ENCODE results near the gene CELF1. TPM values are rescaled to one million over a fixed set of nuclear protein-coding genes. Genes with fewer than 3 reads are reported as not detected.

The CELF1 gene
- total RNA-seq = 28.8 and 29.1 TPM in 2 replicates

DNA sequence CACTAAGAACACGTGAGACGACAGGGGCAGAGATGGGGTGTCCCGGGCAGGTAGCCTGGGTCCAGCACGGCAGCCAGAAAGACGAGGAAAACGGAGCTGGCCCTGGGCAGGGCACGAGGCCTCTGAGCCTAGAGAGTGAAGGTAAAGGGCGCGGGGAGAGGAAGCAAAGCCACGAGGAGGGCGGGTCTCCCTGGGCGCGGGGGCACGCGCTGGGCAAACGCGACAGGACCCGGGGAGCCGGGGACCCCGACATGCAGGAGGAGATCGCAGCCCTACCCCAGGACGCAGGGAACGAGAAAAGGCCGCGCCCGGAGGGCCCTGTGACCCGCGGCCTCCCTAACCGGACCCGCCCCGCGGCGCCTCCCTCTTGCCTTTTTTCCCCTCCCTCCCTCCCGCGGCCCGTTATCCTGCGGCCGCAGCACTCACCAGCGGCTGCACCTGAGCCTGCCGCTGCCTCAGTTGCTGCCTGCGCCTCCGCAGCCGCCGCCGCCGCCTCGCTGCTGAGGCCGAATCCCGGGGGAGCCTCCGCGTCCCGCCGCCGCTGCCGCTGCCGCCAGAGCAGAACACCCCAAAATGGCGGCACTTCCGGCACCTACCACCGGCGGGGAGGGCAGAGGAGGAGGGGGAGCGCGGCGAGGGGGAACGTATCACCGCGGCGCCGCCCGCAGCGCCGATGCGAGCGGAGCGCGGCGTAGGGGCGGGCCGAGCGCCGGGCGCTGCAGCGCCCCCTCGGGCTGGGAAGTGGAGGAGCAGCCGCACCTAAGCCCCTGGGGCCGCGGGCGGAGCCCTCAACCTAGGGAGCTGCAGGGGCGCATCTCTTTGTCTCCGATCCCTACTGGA lies at the start of gene CELF1:
TSS of gene CELF1 (minus strand) at position 567 of the 840 bp plus-strand sequence. CDS start 53,609 bp downstream, outside the sequence.

DNA sequence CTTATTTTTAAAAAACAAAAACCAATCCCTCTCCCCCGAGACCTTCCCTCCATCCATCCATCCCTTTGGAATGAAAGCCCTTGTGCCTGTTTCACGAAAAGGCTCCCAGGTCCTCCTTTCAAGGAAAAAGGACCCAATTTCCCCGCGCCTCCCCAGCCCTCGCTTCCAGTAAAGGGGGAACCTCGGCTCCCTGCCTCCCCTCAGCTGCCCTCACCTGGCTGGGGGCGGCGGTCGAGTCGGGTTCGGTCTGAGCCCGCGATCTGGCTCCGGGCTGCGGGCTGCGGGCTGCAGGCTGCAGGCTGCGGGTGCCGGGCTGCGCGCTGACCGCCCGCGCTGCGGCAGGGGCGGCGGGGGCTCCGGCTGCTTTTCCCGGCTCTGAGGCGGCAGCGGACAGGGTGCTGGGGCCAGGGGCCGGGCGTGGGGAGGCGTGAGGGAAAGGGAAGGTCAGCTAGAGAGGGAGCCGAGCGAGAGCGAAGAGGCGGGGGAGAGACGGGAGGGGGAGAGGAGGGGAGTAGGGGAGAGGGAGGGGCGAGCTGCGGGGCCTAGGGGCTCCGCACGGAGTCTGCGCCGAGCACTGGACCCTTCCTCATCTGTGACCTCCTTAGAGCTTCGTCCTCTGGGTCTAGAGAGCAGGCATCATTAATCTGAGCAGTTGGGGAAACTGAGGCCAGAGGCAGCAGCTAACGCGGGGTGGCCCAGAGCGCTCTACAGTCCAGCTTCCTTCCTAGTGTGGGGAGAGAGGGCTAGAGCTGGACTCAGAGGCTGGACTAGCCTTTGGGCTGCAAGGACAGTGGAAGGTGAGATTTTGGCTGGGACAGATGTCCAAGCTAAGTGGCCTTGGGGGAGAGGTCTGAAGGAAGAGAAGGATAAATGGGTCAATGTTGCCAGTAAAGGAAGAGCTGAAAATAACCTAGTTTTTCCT lies 41.3 kb upstream of the CELF1 start, which contains the start of gene C1QTNF4:
TSS of gene C1QTNF4 (minus strand) at position 478 of the 922 bp plus-strand sequence. CDS start 3,601 bp downstream, outside the sequence.

DNA sequence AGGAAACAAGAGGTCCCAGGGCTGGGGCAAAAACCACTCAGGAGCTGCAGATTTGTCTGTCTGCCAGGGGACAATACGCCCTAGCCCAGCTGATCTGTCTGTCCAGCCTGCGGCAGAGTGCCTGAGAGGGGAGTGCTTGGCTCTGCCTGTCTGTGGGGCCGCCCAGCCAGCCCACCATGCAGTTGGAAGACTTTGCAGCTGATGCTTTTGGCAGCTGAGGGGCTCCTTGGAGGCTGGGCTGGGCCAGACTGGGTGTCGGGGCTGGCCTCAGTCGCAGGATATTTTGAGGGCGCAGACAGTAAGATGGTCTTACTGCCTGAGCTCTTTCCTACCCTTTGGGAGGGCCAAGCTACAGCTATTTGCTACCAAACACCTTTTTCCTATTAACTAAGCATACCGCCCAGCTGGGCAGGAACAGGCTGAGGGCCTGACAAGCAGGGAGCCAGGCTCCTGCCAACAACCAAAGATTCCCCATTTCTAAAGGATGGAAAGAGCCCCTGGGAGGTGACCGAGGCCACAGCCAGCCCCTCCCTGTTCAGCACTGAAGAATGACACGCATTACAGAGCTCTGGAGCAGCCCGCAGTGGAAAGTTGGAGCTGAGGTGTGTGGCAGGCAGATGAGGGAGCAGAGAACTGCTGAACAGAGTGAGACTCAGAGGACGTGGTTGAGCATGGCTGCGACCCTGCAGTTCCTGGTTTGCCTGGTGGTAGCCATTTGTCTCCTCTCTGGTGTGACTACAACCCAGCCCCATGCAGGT lies 33.3 kb upstream of the CELF1 start, which contains the start of gene FAM180B:
TSS of gene FAM180B (plus strand) at position 581 of the 758 bp plus-strand sequence. CDS start at position 672, 91 bp downstream.

DNA sequence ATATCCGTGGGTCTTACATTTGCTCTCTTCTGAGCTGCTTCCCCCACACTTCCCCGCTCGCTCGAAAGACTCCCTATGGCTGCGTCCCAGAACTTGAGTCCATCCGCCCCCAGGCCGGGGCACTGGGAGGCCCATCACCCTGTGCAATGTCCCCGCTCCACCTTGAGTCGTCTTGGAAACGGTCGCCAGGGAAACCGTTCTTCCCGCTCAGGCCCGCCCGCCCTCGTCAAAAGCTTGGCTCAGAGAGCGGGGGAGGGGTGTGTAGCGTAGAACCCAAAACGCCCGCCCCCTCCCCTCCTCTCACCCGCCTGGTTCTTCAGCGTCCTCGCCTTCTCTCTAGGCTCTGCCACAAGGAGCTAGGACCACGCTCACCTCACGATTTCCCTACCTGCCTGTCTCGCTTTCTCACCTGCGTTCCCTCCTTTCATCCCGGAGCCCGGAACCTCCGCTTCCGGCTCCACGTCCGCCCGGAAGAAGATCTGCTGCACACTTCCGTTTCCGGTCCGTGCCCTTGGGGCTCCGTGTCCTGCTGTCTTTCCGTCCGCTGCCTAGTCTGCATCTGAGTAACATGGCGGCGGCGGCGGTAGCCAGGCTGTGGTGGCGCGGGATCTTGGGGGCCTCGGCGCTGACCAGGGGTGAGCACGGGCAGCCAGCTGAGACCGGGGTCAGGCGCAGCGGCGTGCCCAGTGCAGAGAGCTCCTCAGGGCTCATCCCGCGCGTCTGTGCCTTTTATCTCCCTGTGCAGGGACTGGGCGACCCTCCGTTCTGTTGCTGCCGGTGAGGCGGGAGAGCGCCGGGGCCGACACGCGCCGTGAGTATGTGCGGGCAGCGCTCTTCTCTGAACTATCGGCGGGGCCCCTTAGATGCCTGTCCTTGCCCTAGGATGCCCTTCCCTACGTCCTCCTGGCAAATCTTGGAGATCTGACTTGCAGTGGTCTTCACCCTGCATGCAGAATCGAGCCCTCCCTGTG lies 25.9 kb upstream of the CELF1 start, which contains the start of the genes KBTBD4 and NDUFS3:
TSS of gene KBTBD4 (minus strand) at position 447 of the 971 bp plus-strand sequence. CDS start at position 428, 19 bp downstream.
TSS of gene NDUFS3 (plus strand) at position 551 of the 971 bp plus-strand sequence. CDS start at position 569, 18 bp downstream.

DNA sequence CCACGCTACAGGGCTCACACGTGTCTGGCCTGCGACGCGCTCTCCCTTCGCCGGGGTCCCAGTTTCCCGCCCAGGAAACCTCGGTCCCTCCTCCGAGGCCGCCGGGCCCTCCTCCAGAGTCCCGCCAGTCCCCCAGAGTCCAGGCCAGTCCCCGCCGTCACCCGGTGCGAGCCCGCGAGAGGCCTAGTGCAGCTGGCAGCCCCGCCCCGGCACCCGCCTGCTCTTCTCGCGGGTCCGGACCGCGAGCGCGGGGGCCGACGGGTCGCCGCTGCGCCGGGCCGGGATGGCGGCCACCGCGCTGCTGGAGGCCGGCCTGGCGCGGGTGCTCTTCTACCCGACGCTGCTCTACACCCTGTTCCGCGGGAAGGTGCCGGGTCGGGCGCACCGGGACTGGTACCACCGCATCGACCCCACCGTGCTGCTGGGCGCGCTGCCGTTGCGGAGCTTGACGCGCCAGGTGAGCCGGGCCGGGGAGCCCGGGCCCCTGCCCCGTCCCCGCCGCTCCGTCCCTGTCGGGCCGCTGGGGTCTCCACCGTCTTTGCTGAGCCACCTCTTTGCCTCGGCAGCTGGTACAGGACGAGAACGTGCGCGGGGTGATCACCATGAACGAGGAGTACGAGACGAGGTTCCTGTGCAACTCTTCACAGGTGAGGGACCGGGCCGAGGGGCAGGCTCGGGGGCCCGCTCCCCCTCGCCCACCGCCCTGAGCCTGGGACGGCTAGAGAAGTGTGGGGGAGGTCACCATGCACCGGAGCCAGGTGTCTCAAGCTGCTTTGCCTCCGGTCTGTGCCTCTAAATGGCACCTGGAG lies 12.6 kb upstream of the CELF1 start, which contains the start of gene PTPMT1:
TSS of gene PTPMT1 (plus strand) at position 260 of the 809 bp plus-strand sequence. CDS start at position 284, 24 bp downstream.

DNA sequence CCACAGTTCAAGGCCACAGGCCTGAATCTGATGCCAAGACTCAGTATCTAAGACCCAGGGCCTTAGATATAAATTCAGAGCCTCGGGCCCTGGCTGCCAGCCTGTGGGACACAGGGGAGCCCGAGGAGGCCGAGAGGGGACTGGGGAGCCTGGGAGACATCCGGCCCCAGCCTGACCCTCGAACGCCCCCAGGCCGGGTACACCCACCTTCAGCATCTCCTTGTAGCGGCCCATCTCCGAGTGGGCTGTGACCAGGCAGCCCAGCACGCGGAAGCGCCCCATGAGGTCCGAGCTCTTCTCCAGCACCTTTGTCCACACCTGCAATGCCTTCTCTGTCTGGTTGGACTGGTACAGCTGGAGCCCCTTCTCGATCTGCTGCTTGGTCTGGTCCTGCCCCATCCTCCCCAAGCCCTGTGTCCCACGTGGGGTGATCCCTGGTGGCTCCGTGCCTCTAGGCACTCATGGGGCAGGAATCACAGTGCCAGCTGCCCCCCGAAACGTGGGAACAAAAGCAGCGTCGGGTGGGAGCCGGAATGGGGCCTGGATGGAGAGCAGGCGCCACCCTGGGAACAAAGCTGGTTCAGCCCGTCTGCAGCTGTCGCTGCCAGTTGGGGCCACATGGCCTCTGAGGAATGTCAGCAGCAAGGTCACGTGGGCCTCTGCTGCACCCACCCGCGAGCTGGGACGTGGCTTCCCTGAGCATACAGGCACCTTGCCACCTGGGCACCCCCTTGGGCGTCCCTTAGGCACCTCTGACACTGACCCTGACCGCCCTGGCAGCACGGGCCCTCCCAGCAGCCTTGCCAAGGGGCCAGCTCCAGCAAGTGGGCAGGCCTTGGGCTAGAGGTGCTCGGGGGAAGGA lies 104.1 kb downstream of the CELF1 start, which contains the start of gene RAPSN:
TSS of gene RAPSN (minus strand) at position 571 of the 862 bp plus-strand sequence. CDS start at position 399, 172 bp downstream.

DNA sequence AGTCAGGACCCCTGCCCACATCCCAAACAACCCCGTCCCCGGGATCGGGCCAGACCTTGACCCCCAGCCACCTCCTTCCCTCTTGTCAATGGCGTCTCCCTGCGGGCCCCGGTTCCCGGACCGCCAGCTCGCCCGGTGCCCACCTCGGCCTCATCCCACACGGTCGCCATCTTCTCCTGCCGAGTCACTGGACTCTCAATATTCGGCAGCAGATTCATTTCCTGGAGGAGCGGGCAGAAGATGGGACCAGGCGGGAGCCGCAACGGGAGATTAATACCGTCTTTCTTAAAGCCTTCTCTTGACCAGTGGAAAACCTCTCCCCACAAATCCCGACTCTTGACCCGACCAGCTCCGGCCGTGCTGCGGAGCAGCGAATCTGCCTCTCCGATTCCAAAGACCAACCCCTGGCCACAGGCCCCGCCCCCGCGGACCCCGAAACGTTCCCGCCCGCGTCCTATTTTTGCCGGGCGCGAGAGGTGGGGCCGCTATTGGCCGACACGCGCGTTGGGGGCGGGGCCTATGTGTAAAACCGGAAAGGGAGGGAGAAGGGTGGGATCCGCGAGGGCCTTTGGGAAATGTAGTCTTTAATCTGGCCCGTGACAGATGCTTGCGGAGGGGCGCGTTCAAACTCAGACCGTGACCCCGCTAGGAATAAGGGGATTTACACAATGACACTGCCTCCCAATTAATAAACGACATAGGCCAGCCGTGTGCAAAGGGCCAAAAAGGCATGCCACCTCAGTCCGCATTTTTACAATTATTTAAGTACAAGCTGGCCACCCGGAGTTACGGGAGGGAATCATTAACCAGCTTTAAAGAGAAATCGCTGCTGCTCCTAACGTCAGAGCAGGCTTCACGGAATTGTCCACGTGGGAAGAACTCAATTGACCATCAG lies 126.6 kb downstream of the CELF1 start, which contains the start of gene PSMC3:
TSS of gene PSMC3 (minus strand) at position 378 of the 895 bp plus-strand sequence. CDS start at position 218, 160 bp downstream.

Other genes with a start within 250 kb of the CELF1 start
- gene MYBPC3, start 200.4 kb downstream of the CELF1 start, total RNA-seq = not detected in 2 replicates
- not detected in 2 replicates for gene SPI1, start 174.6 kb downstream of the CELF1 start, total RNA-seq
- gene SLC39A13, start 144.5 kb downstream of the CELF1 start, total RNA-seq = 92.1 and 188 TPM in 2 replicates
- 110 and 120 TPM in 2 replicates for gene PSMC3, start 126.7 kb downstream of the CELF1 start, total RNA-seq
- 2.6 TPM in 1 of 2 replicates, not detected in the other for gene RAPSN, start 104.0 kb downstream of the CELF1 start, total RNA-seq
- gene PTPMT1, start 12.5 kb upstream of the CELF1 start, total RNA-seq = 82.1 and 92.9 TPM in 2 replicates
- 13.1 and 13.6 TPM in 2 replicates for gene KBTBD4, start 25.8 kb upstream of the CELF1 start, total RNA-seq
- 62.2 and 68.1 TPM in 2 replicates for gene NDUFS3, start 25.9 kb upstream of the CELF1 start, total RNA-seq
- gene FAM180B, start 33.5 kb upstream of the CELF1 start, total RNA-seq = 0.12 and 1.3 TPM in 2 replicates
- gene C1QTNF4, start 41.3 kb upstream of the CELF1 start, total RNA-seq = 0.60 and 0.70 TPM in 2 replicates
- gene MTCH2, start 89.4 kb upstream of the CELF1 start, total RNA-seq = 49.3 and 80.5 TPM in 2 replicates
- gene AGBL2, start 162.2 kb upstream of the CELF1 start, total RNA-seq = 0.17 and 1.4 TPM in 2 replicates
- 39.6 and 42.3 TPM in 2 replicates for gene FNBP4, start 214.2 kb upstream of the CELF1 start, total RNA-seq